C4-2B (cell line): Measurements from ENCODE around the gene TJP3.

Experiments used
- ZFX ChIP-seq: fragments of 450-650 bp; IDR thresholded peaks from 2 replicates; pipeline ENCODE4 v1.6.1; 2017
- TF ChIP-seq, protein P1 (sequence below): fragments of 450-650 bp; conservative IDR thresholded peaks from 2 replicates; pipeline ENCODE4 v1.5.1; 2017; ENCODE audit warnings: mild to moderate bottlenecking

DNA sequence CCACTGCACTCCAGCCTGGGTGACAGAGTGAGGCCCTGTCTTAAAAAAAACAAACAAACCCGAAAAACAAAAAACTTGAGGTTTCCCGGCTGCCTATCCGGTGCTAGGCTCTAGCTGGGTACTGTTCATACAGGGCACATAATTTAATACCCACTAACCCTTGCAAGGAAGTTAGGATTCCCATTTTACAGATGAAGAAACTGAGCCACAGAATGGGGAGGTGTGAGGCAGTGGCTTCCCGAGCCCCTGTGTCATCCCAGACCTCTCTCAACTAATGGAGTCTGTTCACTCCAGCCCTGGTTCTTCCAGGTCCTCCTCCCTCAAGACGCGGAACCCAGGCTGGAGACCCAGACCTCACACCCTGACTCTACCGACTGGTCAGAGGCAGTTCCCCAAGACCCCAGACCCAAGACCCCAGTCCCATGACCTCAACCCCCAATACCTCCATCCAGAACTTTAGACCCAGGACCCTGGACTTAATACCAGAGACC, 52.7 kb downstream of the TJP3 start:
- TF ChIP-seq, protein P1, sequence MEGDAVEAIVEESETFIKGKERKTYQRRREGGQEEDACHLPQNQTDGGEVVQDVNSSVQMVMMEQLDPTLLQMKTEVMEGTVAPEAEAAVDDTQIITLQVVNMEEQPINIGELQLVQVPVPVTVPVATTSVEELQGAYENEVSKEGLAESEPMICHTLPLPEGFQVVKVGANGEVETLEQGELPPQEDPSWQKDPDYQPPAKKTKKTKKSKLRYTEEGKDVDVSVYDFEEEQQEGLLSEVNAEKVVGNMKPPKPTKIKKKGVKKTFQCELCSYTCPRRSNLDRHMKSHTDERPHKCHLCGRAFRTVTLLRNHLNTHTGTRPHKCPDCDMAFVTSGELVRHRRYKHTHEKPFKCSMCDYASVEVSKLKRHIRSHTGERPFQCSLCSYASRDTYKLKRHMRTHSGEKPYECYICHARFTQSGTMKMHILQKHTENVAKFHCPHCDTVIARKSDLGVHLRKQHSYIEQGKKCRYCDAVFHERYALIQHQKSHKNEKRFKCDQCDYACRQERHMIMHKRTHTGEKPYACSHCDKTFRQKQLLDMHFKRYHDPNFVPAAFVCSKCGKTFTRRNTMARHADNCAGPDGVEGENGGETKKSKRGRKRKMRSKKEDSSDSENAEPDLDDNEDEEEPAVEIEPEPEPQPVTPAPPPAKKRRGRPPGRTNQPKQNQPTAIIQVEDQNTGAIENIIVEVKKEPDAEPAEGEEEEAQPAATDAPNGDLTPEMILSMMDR = no peak
- no peak for TF ChIP-seq ZFX
